GM19397 (cell line): Measurements from ENCODE around the gene PIP4K2B.

ENCODE experiments used
- ATAC-seq: cut with Tn5 transposase; IDR thresholded peaks from one replicate; pipeline ENCODE4 v1.9.1; 2021; ENCODE audit warnings: mild to moderate bottlenecking, moderate library complexity; ENCODE audit not compliant: unreplicated experiment

Gene PIP4K2B

DNA sequence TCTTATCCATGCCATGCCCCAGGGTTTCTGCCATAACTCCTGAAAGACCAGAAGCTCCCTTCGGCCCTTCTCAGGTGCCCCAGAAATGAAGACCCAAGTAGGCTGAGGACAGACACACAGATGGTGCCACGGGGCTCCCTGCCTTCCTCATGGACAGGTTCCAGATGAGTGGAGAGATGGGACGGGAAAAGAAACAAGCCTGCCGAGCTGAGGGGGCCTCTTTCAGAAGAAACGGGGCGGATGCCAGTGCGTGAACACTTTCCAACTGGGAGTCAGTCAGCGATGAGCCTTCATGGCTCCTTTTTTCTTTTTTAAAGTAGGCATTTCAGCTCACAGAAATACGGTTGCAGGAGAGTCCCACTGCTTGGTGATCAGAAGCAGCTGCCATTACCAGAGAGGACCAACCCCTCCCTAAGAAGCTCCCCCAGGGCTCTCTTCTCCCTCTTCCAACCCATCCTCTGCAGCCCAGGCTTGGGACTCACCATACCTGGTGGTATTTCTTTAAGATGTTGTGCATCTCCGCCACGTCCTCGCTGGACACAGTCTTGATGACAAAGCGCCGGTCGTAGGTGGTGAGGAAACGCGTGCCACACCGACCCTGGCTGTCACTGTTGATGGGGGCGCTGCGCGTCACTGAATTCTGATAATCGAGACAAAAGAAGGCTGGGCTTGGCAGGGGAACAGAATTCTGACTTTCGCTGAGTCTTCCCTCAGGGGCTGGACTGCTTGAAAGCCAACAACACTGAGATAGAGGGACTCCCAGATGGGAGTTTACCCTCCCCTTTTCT lies 19.2 kb downstream of the PIP4K2B start:
- no peak for ATAC-seq

DNA sequence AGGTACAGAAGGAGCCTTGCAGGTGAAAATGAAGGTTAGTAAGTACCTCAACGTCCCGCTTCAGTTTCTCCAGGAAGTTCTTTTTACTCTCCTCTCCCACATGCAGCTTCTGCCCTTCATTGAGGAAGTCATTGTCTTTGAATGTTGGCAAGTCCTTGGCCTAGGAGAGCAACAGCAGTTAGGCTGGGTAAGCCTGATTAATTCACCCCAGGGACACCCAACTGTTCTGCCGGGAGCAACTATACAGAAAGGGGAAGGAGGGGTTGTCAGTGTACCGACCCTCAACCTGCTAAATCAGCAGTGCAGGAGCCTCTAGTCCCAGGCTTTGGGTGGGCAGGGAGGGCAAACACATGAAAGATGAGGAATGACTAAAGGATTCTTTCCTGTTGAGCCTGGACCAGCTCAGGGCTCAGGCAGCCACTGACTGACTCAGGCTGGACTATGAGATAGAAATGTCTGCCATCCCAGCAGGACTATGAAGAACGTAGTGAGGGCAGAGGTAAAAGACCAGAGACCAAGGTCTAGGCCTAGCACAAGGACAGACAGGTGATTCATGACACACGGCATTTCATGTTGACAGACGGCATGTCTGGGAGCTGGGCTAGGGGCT lies 21.6 kb downstream of the PIP4K2B start:
- no peak for ATAC-seq

DNA sequence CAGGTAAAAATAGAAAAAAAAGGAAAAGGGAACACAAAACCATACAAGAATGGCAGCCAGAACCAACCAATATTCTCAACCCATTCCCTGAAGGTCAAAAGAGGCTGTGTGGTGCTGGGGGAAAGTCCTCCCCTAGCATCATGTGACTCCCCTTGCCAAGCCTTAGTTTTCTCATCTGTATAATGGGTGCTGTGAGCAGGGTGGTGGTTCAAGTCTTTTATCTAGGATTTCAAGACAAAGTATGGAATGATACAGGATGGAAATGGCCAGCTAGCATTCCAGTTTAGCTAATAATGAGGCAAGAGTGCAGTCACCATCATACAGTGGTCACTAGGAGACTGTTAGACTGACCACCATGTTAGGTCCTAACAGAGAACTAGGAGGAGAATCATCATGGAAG lies 26.1 kb downstream of the PIP4K2B start:
- no peak for ATAC-seq

DNA sequence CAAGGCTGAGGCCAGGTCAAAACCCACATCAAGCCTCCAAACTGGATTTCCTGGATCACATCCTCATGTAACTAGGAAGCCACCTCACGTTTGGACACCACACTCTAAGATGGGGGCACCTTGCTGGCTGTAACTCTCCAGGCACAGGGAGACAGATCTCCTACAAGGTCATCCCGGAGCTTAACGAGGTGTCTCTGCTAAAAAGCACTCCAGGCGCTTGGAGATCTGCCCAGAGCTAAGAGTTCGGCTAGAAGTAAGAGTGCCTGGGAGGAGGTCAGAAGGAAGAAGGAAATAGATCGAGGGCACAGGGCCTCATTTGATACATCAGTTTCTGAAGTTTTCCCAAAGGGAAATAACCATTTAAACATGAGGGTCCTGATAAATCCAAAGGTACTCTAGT lies 30.9 kb downstream of the PIP4K2B start:
- ATAC-seq: no peak

DNA sequence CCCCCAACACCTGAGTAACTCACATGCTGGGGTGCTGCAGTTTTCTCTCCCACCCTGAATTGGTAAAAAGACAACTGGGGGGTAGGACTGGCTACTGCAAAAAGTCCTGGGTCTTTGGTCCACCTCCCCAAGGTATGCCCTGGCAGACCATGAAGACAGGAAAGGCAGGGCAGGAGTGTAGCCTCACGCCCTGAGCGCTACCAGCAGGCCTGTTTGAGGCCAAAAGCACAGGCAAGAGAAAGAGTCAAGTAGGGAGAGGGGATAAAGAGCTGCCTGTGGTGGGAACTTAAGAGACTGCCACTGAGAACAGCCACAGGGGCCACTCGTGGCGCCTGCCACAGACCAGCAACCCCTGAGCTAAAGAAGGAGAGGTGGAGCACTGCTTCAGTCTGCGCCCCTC lies 33.0 kb downstream of the PIP4K2B start:
- no peak for ATAC-seq

DNA sequence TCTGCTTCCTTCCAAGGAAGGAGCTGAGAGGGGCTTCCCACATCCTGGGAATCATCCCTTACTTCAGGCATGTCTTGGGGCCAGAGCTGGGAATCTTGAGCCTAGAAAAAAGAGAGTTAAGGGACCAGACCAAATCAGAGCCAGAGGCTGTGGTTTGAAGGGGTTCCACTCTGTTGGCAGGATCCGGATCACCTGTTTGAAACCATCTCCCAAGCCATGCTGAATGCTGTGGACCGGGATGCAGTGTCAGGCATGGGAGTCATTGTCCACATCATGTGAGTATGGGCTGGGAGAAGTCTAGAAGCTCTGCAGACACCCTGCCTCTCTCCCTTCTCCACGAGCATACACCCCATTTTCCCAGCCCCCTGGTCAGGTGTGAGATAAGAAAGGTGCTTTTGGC lies 37.1 kb downstream of the PIP4K2B start:
- no peak for ATAC-seq

DNA sequence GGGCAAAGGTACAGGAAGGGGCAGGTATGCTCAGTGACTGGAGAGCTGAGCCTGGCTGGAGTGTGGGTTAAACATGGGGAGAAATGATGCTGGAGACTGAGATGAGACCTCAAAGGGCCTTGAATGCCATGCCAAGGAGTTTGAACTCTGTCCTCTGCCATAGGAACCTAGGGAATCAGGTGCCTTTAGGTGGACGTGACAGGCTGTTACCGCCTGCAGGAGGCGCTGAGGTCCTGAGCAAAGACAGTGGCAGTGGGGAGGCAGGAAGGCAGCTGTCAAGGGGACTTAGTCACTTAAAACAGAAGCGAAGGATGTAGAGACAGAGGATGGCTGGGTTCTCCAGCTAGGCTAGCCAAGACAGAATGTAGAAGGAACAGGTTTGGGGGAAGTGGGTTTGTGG lies 37.7 kb downstream of the PIP4K2B start:
- no peak for ATAC-seq

DNA sequence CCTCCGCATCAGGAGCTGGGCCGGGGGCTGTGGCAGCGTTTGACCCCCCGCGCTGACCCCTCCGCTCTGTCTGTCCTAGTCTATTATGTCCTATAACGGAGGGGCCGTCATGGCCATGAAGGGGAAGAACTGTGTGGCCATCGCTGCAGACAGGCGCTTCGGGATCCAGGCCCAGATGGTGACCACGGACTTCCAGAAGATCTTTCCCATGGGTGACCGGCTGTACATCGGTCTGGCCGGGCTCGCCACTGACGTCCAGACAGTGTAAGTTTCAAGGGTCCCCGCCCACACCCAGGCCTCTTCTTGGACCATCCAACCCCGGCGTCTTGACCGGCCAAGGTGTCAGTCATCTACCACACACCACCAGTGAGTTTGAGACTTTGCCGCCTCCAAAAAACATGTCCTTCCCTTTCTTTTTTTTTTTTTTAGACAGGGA lies 46.3 kb downstream of the PIP4K2B start:
- ATAC-seq: no peak

DNA sequence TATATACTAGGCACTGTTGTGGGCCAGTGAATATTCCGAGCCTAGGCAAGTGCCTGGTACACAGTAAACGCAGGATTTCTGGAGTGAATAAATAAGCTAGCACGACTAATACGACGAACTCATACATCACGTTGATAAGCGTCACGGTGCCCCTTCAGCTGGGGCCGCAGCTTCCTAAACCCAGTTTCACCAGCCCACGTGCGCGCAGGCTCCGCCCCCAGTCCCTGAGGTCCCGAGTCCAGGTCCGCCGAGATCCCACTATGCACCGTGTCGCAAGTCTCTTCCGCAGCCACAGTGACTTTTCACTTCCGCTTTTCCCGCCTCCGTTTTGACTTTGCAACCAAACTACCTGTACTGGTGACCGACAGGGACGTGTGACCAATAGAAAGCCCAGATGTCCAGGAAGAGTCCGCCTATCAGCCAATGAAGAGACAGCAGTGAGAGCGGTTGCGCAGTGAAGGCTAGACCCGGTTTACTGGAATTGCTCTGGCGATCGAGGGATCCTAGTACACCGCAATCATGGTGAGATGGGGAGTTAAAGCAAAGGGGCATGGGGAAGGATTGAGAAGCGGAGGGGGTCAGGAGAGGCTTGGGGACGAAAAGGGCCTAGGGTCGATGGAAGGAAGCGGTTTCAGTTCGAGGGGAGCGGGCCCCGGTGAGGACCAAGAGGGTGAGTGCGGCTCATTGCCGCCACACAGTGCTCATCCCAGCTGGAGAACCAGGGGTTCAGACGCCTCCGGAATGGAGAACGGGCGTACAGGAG lies 46.9 kb downstream of the PIP4K2B start, which contains the start of gene PSMB3:
PSMB3 (plus strand) TSS at position 434 of the 763 bp plus-strand sequence; CDS start at position 520, 86 bp downstream.
- peak; percentile 68 for ATAC-seq

DNA sequence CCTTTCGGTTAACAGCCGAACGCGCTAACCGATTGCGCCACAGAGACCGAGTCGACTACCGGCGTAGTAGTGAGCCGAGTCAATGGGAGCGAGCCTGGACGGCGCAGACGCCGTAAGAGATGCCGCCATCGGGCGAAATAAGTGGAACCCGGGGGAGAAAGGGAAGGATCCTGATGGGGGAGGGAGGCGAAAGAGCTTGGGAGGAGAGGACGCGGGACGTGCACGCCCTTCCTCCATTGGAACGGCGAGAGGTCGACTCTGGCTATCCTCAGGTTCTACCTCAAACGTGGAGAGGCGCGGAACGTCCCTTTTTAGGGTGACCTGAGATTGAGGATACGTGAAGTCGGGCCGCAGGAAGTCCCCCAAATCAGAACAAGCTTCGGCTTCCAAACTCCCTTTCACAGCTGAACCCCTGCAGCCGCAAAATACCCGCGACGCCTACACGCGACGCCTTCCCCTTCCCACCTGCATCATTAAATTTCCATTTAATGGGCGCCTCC lies 47.5 kb downstream of the PIP4K2B start:
- peak; percentile 17 for ATAC-seq

DNA sequence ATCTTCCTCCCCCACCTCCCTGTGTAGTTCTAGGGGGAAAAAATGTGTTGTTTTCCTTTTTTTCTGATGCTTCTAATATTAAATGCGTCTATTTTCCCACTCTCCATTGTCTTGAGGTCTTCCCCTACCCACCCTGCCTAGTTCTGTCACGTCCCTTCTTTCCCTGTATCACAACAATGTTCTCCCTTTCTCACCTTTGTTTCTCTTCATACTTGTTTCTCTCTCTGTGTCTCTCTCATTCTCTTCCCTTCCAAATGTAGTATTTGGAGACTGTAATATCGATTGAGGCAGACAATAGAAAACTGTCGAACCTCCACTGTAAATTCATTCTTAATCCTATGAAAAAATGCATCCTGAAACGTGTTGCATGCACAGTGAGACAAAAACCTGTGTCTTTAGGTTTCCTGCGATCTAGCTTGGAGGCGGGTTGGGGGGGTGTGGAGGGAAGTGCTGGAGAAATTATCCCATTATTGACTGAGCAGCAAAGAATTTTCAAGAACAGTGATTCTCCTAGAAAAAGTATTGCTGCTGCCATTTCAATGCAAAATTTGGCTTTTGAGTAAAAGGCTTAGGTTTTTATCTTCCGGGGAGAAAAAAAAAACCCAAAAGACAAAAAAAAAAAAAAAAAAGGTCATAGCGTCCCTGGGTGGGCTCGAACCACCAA lies 48.1 kb downstream of the PIP4K2B start:
- ATAC-seq: no peak

DNA sequence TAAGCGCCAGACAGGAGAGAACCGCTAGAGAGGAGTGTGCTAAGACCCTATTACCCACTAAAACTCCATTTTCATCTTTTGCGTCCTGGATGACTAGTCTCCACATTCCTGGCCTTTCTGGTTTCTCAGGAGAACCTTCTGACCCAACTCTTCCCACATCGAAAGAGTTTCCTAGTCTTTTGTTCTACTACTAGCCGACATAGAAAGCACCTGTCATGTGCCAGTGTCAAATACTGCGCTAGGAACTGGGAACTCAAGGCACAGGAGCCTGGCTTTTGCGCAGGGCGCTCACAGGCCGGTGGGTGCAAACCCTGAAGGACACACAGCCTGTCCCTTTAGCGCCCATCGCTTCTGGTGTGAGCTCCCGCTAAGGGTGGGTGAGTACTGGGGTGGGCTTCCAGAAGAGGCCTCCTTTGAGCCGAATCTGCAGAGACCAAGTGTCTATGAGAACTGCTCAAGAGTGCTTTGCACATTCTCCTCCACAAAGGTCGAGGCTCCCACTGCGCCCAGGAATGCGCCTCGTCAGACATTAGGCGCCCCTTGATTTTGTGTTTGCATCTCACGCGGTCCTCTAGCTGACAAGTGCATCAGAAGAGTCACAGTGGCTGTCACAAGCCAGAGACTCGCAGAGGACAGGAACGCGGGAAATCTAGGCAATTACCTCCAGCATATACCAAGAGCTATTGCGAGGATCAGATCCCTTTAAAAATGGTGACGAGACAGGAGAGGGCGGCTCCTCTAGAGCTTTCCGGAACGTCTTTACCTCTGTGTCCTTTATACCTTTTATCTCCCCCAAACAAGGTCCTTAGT lies 48.8 kb downstream of the PIP4K2B start:
- ATAC-seq: no peak

DNA sequence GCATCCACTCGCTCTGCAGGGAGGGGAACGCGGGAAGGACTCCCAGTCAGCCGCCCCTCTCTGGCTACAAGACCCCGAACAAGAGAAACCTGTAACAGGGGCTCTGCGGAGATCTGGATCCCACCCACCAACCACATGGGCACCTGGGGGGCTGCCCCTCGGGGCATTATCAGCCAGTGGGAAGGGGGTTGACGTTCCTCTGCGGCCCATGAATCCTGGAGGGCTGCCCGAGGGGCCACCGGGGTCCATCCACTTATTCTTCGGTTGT lies 49.4 kb downstream of the PIP4K2B start:
- no peak for ATAC-seq

DNA sequence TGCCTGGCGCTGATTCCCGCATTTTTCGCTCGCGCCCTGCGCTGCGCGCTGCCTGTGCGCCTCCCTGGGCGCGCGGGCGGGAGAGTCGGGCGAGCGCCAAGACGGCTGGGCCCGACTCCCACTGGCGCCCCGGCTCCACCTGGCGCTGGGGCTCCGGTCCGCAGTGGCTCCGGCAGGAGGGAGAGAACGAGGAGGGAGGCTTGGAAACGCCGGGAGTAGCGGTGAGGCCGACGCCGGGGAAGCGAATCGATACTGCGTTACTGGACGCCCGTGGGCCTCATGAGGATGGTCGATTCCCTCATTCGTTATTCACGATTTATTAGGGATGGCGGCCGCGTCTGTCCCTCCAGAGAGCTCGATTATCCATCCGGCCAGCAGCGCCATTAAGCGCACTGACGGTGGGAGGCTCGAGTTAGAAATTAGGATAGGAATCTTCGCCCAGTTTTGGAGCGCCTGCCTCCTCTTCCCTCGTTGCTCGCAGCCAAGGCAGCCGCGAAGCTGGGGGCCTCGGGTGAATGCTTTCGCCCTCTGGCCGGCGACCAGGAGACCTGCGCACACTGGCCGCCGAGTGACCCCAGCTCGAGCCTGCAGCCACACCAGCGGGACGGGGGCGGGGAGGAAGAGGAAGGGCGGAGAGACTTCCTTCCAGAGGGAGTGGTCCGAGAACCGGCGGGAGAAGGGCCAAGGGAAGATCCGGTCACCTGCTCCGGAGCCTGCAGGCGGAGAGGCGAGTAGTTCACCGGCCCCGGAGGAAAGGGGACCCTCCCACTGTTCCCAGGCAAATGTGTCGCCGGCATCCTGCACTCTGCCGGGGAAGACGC lies 49.9 kb downstream of the PIP4K2B start:
- no peak for ATAC-seq

DNA sequence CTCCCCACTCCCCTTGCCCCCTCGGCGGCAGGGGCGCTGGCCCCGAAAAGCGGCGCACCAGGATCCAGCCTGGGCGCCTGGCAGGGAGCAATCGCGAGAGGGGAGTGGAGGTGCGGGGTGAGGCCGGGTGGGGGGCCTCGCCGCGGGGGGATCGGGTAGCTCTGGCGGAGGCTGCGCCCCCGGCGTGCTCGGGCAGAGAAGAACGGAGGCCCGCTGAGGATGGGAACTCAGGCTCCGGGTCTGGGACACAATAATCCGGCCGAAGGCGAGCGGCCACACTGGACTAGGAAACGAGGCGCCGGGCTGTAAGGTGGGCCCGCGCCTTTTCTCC lies 50.5 kb downstream of the PIP4K2B start:
- no peak for ATAC-seq

DNA sequence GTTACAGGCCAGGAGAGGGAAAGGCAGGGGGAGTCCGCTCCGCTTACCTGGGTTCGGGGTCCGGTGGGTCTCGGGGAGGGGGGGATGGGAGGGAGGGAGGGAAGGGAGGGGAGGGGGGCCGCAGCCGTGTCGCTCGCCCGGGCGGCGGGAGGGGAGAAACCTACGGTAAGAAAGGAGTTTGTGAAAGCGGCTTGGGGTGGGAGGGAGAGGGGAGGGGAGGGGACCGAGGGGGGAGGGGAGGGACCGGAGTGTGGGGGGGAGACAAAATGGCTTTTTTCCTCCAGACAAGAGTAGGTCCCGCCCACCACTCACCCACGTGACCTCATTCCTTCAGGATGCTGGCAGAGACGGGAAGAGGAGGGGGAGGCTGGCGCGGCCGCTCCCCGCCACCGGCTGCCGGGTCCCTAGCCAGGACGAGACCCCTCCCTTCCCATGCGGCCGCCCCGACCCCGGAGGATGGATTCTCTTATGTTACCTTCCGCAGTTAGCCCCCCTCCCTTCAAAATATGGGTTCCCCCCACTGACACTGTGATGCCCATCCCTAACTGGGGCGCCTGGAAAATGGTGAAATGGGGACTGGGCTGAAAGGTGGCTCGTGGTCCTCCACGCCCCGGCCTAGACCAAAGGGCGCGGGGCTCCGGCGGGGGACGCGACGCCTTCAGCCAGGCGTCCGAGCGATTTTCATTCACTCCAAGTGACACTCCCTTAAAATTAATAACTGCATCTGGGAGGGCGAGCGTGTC lies 51.0 kb downstream of the PIP4K2B start, which contains the start of gene PCGF2:
PCGF2 (minus strand) TSS at position 188 of the 743 bp plus-strand sequence. CDS start 7,934 bp downstream, outside the sequence.
- no peak for ATAC-seq

DNA sequence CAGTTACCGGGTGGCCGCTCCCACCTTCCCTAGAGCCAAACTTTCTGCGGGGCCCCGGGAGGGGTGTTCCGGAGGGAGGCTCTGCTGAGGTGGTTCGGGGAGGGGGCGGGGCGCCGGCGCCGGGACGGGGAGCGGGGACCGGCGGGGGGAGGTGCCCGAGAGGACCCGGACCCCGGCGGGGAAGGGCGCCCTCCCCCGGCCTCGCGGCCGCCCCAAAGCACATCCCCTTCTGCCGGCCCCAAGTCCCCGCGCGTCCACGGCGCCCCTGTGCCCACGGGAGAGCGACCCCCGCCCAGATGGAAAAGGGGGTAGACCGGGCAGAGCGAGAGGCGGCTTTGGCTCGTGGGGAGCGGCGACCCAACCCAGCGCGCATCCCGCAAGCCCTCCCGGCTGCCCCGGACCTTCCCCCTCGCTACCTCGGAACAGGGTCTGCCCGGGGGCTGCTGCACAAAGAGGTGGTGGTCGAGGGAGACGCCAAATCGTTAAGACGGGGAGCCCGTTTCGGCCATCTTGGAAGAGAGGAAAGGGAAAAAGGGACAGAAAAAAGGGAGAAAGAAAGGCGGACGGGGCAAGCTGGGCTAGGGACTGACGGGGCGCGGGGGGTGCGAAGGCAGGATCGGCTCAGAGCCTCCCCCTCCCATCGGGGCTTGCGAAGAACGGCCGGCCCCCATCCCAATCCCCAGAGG lies 51.8 kb downstream of the PIP4K2B start:
- ATAC-seq: no peak

DNA sequence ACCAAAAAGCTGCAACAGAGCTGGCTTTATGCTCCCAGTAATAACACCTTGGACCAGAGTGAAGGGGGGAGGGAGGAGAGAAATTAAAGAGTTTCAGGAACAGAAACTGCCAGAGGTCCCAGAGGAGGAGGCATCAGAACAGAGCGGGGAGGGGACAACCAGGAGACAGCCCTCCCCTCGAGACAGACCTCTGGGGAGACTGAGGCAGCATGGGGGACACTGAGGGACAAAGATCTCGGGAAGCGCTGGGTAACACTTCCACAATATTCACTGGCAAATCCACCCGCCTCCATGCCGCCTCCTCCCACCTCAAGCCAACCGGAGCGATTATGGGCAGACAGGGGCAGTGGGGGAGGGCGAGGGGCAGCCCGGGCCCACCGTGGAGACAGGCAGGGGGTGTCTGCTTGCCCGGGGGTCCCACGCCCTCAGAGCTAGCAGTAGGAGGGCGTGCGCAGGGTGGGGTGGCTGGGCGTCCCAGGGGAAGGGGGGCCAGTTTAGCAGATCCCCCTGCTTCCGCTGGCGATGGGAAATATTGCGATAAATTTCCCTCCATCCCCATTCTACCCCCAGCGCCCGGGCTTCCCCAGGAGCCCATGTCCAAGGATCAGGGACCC lies 52.4 kb downstream of the PIP4K2B start:
- no peak for ATAC-seq
